ENCODE data around the gene PSMC5. TPM values are rescaled to one million over a fixed set of nuclear protein-coding genes. Genes with fewer than 3 reads are reported as not detected.

The PSMC5 gene
- total and polyA plus RNA-seq, 9 of the 15 experiments (the other 6 are each of a cell fraction or from before 2014, with no cell fraction given) = 89.2 to 393 (median 161) TPM

DNA sequence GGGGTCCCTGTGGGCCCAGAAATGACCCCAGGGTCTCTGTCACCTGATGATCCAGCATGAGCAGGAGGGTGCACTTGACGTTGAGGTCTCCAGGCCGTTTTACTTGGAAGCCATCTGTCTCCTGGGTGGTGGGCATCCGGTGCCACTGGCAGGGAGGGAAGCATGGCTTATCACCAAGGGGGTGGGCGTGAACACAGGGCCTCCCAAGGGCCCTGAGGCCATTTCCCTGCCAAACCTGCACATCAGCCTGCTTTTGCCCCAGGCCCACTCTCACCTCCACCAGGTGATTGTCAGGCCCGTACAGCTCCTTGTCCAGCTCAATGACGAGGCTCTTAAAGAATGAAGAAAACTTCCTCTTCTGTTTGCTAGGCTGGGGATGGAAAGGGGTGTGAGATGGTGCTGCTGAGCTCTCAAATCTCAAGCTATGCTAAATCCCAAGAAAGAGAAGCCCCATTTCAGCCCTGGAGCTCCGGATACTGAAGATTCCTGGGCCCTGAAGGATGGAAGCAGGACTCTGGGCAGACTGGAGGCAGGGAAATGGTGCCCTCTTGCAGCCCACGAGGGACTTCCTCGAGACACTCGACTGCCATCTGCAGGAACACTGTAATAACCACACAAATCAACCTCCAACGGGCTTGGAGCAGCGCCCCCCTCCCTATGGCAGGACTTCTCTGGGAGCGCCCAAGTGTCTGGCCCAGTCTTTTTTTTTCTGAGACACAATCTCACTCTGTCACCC is 7.4 kb downstream of the PSMC5 start (continued):
- no peak for TF ChIP-seq NCOR1 (IDR thresholded peaks at IDR 0.05)
- TF ChIP-seq WHSC1 (IDR thresholded peaks at IDR 0.05; ENCODE audit: low read length) = no peak
- TF ChIP-seq JUND (IDR thresholded peaks at IDR 0.05; ENCODE audit: borderline replicate concordance, low read depth, low read length) = peak; percentile 47; the same call in 1 of the 2 replicates
- no peak for TF ChIP-seq JUND (tag; IDR thresholded peaks at IDR 0.05; ENCODE audit: borderline replicate concordance, low read depth, low read length)
- TF ChIP-seq, protein P1, sequence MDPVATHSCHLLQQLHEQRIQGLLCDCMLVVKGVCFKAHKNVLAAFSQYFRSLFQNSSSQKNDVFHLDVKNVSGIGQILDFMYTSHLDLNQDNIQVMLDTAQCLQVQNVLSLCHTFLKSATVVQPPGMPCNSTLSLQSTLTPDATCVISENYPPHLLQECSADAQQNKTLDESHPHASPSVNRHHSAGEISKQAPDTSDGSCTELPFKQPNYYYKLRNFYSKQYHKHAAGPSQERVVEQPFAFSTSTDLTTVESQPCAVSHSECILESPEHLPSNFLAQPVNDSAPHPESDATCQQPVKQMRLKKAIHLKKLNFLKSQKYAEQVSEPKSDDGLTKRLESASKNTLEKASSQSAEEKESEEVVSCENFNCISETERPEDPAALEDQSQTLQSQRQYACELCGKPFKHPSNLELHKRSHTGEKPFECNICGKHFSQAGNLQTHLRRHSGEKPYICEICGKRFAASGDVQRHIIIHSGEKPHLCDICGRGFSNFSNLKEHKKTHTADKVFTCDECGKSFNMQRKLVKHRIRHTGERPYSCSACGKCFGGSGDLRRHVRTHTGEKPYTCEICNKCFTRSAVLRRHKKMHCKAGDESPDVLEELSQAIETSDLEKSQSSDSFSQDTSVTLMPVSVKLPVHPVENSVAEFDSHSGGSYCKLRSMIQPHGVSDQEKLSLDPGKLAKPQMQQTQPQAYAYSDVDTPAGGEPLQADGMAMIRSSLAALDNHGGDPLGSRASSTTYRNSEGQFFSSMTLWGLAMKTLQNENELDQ (CRISPR knock-in tag; IDR thresholded peaks at IDR 0.05; ENCODE audit: borderline replicate concordance) = no peak
- TF ChIP-seq PHF8 (IDR thresholded peaks at IDR 0.05; ENCODE audit: borderline replicate concordance, low read length) = no peak
- TF ChIP-seq KLF1 (tag; IDR thresholded peaks at IDR 0.05) = no peak
- TF ChIP-seq, protein P2, sequence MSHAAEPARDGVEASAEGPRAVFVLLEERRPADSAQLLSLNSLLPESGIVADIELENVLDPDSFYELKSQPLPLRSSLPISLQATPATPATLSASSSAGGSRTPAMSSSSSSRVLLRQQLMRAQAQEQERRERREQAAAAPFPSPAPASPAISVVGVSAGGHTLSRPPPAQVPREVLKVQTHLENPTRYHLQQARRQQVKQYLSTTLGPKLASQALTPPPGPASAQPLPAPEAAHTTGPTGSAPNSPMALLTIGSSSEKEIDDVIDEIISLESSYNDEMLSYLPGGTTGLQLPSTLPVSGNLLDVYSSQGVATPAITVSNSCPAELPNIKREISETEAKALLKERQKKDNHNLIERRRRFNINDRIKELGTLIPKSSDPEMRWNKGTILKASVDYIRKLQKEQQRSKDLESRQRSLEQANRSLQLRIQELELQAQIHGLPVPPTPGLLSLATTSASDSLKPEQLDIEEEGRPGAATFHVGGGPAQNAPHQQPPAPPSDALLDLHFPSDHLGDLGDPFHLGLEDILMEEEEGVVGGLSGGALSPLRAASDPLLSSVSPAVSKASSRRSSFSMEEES (CRISPR knock-in tag; IDR thresholded peaks at IDR 0.05) = no peak
- TF ChIP-seq, protein P3, sequence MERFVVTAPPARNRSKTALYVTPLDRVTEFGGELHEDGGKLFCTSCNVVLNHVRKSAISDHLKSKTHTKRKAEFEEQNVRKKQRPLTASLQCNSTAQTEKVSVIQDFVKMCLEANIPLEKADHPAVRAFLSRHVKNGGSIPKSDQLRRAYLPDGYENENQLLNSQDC (CRISPR knock-in tag; IDR thresholded peaks at IDR 0.05) = no peak
- TF ChIP-seq MTA3 (IDR thresholded peaks at IDR 0.05; ENCODE audit: borderline replicate concordance) = 0 out of 2 replicates have a peak, but pooled peaks have one; percentile 44
- TF ChIP-seq, protein P4, sequence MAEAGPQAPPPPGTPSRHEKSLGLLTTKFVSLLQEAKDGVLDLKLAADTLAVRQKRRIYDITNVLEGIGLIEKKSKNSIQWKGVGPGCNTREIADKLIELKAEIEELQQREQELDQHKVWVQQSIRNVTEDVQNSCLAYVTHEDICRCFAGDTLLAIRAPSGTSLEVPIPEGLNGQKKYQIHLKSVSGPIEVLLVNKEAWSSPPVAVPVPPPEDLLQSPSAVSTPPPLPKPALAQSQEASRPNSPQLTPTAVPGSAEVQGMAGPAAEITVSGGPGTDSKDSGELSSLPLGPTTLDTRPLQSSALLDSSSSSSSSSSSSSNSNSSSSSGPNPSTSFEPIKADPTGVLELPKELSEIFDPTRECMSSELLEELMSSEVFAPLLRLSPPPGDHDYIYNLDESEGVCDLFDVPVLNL (CRISPR knock-in tag; IDR thresholded peaks at IDR 0.05; ENCODE audit: low read depth) = no peak
- TF ChIP-seq, protein P5, sequence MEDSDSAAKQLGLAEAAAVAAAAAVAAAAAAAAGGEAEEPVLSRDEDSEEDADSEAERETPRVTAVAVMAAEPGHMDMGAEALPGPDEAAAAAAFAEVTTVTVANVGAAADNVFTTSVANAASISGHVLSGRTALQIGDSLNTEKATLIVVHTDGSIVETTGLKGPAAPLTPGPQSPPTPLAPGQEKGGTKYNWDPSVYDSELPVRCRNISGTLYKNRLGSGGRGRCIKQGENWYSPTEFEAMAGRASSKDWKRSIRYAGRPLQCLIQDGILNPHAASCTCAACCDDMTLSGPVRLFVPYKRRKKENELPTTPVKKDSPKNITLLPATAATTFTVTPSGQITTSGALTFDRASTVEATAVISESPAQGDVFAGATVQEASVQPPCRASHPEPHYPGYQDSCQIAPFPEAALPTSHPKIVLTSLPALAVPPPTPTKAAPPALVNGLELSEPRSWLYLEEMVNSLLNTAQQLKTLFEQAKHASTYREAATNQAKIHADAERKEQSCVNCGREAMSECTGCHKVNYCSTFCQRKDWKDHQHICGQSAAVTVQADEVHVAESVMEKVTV (CRISPR knock-in tag; IDR thresholded peaks at IDR 0.05) = 0 out of 2 replicates have a peak, but pooled peaks have one; percentile 28
- no peak for TF ChIP-seq ZNF263 (CRISPR knock-in tag; IDR thresholded peaks at IDR 0.05; ENCODE audit: borderline replicate concordance)
- TF ChIP-seq ZNF184 (CRISPR knock-in tag; IDR thresholded peaks at IDR 0.05) = no peak
- TF ChIP-seq NR3C1 (CRISPR knock-in tag; IDR thresholded peaks at IDR 0.05) = no peak
- TF ChIP-seq ZNF217 (CRISPR knock-in tag; IDR thresholded peaks at IDR 0.05) = no peak
- TF ChIP-seq ZNF586 (CRISPR knock-in tag; conservative IDR thresholded peaks at IDR 0.05) = no peak
- no peak for TF ChIP-seq FIP1L1 (IDR thresholded peaks at IDR 0.05; ENCODE audit: low read depth, low read length, poor library complexity, severe bottlenecking)
- TF ChIP-seq ZBTB7A (IDR thresholded peaks at IDR 0.05; ENCODE audit: borderline replicate concordance, control insufficient read depth, low read depth, low read length) = peak; percentile 44; the same call in 1 of the 2 replicates

Data from K562 (cell line).